NCI-H524 treated with DMSO at 0.1 percent for 48 hours (cell line): Measurements from ENCODE around the gene HOXC9.

Source experiments
- DNase-seq: peaks from one replicate; lab custom pipeline; 2025; lab: John Stamatoyannopoulos, UW

Gene HOXC9

GRCh38 chr12:53988541-53989226 is 11.3 kb upstream of the HOXC9 start:
- DNase-seq: no peak

DNA sequence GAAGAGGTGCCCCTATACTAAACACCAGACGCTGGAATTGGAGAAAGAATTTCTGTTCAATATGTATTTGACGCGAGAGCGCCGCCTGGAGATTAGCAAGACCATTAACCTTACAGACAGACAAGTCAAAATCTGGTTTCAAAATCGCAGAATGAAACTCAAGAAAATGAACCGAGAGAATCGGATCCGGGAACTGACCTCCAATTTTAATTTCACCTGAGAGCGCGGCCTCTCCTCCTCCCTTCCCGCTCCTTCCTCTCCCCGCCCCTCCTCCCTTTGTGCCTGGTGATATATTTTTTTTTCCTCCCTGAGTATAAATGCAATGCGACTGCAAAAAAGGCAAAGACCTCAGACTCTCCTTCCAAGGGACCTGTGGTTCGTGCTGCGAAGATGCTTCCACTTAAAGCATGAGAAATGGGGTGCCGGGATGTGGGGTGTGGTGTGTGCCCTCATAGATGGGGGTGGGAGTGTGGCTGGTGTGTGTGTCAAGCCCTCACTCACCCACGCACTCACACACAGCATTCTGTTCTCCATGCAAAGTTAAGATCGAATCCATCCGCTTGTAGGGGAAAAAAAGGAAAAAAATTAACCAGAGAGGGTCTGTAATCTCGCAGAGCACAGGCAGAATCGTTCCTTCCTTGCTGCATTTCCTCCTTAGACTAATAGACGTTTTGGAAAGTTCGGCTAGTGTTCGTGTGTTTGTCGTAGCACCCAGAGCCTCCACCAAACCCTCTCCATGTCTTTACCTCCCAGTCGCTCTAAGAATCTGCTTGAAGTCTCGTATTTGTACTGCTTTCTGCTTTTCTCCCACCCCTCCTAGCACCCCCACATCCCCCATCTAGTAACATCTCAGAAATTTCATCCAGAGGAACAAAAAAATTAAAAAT is 10.5 kb upstream of the HOXC9 start:
- no peak for DNase-seq

DNA sequence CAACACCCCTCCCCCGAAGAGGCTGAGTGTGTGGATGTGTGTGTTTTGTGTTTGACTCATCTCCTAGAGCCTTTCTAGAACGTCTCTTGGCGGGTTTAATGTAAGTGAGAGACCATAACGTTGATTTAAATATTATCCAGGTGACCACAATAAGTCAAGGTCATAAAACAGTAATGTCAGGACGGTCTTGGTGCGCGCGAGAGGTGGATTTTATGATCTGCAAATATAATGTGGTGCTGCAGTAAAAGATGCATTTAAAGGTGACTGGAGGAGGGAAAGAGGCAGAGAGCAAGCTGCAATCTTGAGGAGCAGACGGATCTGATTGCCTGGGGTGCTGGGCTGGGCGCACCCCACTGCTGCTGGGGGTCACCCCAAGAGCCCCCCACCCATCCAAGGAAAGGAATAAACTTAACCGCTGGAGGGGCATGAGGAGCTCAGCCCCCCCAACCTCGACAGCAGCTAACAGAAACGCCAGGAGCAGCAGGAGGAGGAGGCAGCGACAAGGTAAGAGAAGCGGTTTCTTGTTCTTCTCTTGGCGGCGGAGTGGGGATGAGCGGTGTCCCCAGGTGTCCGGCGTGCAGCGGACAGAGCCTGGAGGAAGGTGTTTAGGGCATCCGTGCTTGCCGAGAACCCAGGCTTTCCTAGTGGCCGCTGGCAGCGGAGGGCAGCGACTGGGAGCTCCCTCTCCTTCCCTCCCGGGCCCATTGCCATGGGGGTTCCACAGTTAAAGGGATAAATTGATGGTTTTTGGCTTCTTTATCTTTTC is 9.5 kb upstream of the HOXC9 start:
- DNase-seq: no peak

DNA sequence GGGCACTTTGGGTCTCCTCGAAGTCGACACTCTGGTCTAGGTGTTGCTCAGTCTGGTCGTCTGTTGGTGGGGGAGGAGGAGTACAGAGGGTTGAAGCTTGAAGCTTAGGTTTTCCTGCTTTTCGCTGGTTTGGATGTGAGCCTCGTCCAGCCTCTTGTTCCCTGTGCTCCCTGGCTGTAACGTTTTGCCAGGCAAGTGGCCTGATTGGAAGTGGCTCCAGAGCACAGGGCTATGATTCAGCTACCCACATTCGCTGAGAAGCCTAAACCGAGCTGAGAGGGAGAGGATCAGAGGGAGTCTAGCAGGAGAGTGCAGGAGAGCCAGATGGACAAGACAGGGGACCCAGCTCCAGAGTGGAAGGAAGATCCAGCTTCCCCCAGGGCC is 8.9 kb upstream of the HOXC9 start:
- DNase-seq: peak; percentile 18

DNA sequence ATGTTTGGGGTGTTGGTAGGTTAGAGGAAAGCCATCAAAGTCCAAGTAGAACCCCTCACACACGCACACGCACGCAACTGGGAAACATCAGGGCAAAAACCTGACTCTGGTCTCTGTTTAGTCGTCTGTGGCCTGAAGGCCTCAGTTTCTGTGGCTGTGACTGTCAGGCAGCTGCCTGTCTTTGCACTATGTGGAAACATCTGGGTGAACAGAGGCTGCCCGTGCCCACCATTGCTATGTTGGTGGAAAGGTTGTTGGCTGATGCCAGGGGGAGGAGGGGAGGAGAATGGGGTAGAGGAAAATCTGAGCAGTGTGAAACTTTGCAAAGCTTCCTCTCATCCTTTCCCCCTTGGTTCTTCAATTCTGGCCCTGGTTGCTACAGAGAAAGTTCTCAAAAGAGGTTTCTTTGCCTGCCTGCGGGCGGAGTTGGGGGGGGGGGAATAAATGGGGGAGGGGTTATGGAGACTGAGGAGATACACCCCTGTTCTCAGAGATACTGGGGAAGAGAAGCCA is 7.5 kb upstream of the HOXC9 start:
- no peak for DNase-seq

- DNase-seq: no peak
These were observed 6.6 kb upstream of the HOXC9 start for GRCh38 chr12:53993162-53994008.

DNA sequence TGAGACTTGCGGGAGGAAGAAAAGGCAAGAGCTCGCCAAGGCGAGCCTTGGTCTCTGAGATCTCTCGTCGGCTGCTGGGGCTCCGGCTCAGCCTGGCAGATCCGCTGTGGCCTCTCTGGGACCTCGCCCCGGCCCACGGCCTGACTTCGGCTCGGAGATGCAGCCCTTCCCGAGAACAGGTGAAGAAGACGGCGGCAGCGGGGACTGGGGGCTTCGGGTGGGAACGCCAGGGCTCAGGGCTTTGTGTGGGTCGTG is 6.0 kb upstream of the HOXC9 start:
- DNase-seq: no peak

DNA sequence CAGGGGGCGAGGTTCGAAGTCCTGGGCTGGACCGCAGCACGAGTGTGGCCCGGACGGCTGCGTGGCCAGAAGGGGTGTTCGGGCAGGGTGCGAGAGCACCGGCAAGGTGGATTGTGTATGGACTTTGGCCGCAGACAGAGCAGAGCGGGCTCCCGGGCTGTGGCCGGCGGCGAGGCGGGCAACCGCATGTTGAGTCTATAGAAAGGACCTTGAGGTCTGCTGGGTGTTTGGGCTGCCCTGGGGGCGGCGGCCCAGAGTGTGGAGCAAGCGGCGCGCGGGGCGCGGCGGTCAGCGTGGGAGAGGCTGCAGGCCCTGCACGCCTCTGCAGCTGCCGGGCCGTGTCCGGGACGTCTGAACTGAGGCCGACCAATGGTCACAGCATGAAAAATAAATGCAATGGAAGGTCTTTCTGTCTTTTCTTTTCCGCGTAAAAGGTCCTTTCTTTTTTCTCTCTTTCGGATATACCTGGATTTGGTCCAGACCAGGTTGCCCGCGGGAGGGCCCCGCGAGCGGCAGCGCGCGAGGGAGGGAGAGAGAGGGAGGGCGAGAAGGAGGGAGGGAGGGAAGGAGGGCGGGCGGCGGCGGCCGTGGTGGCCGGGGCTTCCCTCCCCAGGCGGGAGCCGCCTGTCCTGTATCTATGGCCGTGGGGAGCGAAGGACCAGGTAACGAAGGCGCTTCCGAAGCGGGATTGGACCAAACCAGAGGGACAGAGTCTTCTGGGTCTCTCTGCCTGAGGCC is 5.5 kb upstream of the HOXC9 start:
- no peak for DNase-seq

- no peak for DNase-seq
These were observed 5.0 kb upstream of the HOXC9 start for GRCh38 chr12:53995002-53995377.

GRCh38 chr12:53995378-53996239 is 4.4 kb upstream of the HOXC9 start:
- DNase-seq: no peak

- DNase-seq: no peak
These were observed 3.4 kb upstream of the HOXC9 start for GRCh38 chr12:53996240-53997203.

GRCh38 chr12:53997204-53998109 is 2.5 kb upstream of the HOXC9 start:
- no peak for DNase-seq

GRCh38 chr12:53998110-53998899 is 1.7 kb upstream of the HOXC9 start:
- no peak for DNase-seq

- no peak for DNase-seq
These were observed 1.1 kb upstream of the HOXC9 start for GRCh38 chr12:53998900-53999236.

- no peak for DNase-seq
These were observed 324 bp upstream of the HOXC9 start for GRCh38 chr12:53999559-54000115.

GRCh38 chr12:54001283-54002187 is 1.6 kb downstream of the HOXC9 start:
- DNase-seq: no peak
